HepG2 (cell line): ENCODE data around the gene SLC6A5. TPM values are rescaled to one million over a fixed set of nuclear protein-coding genes. Genes with fewer than 3 reads are reported as not detected.

Experiments
- AFF4 ChIP-seq: sonication (generic); formaldehyde crosslinking; IDR thresholded peaks from 2 replicates; pipeline ENCODE4 v1.4.0; 2020; ENCODE audit warnings: missing genetic modification reagents
- MIXL1 ChIP-seq: IDR thresholded peaks from 2 replicates; pipeline ENCODE4 v1.6.1; 2016
- PBX3 ChIP-seq: sonication (generic); formaldehyde crosslinking; IDR thresholded peaks from 2 replicates; pipeline ENCODE4 v1.8.1; 2023; ENCODE audit warnings: missing genetic modification reagents, inconsistent platforms, borderline replicate concordance
- THAP9 ChIP-seq: sonication (generic); formaldehyde crosslinking; IDR thresholded peaks from 2 replicates; pipeline ENCODE4; 2020; ENCODE audit warnings: missing genetic modification reagents, mild to moderate bottlenecking, borderline replicate concordance
- ZNF816 ChIP-seq: sonication (generic); formaldehyde crosslinking; IDR thresholded peaks from 2 replicates; pipeline ENCODE4 v1.8.0; 2022; ENCODE audit warnings: missing genetic modification reagents, mild to moderate bottlenecking, borderline replicate concordance
- polyA plus RNA-seq, 8 experiments: library from polyadenylated mRNA; depleted of rRNA in 3 of 8; stranded (reverse) in 7 of 8; unstranded in 1 of 8; fragments of >200 nt; fragmentation: Illumina TruSeq in 4 of 8; extraction: Trizol in 4 of 8; gene quantifications; 2 replicates each; pipeline versions ENCODE4 v1.2.1 to v1.2.3, GENCODE V29; 2011 to 2016; ENCODE audit warnings: low read depth in 4 of 8, missing spikeins in 1 of 8, mixed read lengths in 1 of 8; ENCODE audit not compliant: insufficient read depth in 1 of 8
- total RNA-seq, 5 experiments: library from RNA; depleted of rRNA; stranded (reverse); fragments of >200 nt; fragmentation: Illumina TruSeq; extraction: Trizol; gene quantifications; 2 replicates each; pipeline ENCODE4 v1.2.3, GENCODE V29; 2016; ENCODE audit warnings: low read depth in 1 of 5

SLC6A5 gene
- total and polyA plus RNA-seq, 2 of the 13 experiments (the other 11 are each of a cell fraction or from before 2014, with no cell fraction given) = not detected

GRCh38 chr11:20598492-20598891 is 916 bp upstream of the SLC6A5 start (continued):
- TF ChIP-seq AFF4 (CRISPR knock-in tag) = no peak
- no peak for TF ChIP-seq PBX3 (CRISPR knock-in tag)
- no peak for TF ChIP-seq MIXL1 (CRISPR knock-in tag)
- TF ChIP-seq ZNF816 = no peak
- TF ChIP-seq THAP9 (CRISPR knock-in tag) = no peak
